ENCODE results near the gene GALNT17.

DNA sequence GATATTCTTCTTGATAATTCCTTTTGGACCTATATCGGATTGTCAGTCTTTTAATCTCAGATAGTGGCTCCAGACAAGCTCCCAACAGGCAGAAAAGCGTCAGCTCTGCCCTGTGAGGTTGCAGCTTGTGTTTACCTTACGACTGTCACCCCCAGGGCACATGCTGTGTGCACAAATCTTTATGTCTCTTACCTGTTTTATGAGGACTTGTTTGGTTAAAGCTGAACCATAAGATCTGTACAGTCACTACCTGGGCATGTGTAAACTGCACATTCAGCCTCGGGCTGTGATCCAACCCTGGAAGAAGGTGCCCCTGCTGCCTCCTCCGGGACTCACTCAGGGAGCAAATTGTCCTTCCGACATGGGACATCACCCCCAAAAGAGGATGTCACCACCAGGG, 119.8 kb downstream of the GALNT17 start:
- TF ChIP-seq POLR2A (IDR thresholded peaks at IDR 0.05; ENCODE audit: low read depth, low read length) = no peak
- no peak for TF ChIP-seq SPI1 (IDR thresholded peaks at IDR 0.05; ENCODE audit: low read depth, low read length)
- TF ChIP-seq PAX5 (IDR thresholded peaks at IDR 0.05; ENCODE audit: insufficient read depth, low read length, severe bottlenecking) = no peak
- TF ChIP-seq POLR2AphosphoS5 (IDR thresholded peaks at IDR 0.05; ENCODE audit: low read depth, low read length) = no peak
